Measurements from ENCODE around the gene LYPD8. TPM values are rescaled to one million over a fixed set of nuclear protein-coding genes. Genes with fewer than 3 reads are reported as not detected.

Gene LYPD8
- total and polyA plus RNA-seq, 2 donors from 2014 or later, result 0.92 to 3.2 TPM

DNA sequence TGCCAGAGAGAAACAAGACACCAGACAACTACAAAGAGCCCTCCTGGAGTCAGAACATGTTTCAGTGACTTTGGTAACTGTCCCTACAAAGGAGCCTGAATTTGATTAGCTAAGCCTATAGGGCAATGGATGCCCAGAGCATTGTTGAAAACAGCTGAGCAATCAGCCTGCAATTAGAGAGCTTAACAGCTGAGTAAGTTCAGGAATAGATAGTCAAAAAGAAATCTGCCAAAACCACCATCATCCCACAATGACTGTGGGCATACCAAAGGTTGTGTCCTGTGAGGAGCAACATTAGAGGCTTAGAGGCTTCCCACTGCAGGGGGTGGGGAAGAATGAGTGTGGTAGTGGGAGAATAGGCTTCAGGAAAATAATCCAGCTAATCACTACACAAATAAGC, 38.0 kb upstream of the LYPD8 start:
- intact Hi-C loops (cut with DNase I), result no loop called here
- Histone ChIP-seq H3K4me1 (ENCODE audit: control insufficient read depth in 2 of 3, insufficient read depth in 2 of 3, low read depth in 1 of 3, low read length in 3 of 3) (no peaks in the 10 kb centered on the region), H3K4me3 (ENCODE audit: low read length in 3 of 3) (no peak overlapping the region), H3K9me3 (ENCODE audit: control insufficient read depth in 2 of 3, insufficient read depth in 1 of 3, low read length in 3 of 3) (no peaks in the 10 kb centered on the region), H3K27me3 (ENCODE audit: control insufficient read depth, insufficient read depth, low read length) (no peaks in the 10 kb centered on the region), H3K36me3 (ENCODE audit: control insufficient read depth in 2 of 3, insufficient read depth in 3 of 3, low read length in 3 of 3) (no peaks in the 10 kb centered on the region), H3K9ac (ENCODE audit: low read length in 3 of 3) (no peak overlapping the region), H3K27ac (ENCODE audit: low read depth in 2 of 2, low read length in 2 of 2) (no peak overlapping the region)
- DNase-seq (no peak), FAIRE-seq (no peak)
- TF ChIP-seq, protein P1, sequence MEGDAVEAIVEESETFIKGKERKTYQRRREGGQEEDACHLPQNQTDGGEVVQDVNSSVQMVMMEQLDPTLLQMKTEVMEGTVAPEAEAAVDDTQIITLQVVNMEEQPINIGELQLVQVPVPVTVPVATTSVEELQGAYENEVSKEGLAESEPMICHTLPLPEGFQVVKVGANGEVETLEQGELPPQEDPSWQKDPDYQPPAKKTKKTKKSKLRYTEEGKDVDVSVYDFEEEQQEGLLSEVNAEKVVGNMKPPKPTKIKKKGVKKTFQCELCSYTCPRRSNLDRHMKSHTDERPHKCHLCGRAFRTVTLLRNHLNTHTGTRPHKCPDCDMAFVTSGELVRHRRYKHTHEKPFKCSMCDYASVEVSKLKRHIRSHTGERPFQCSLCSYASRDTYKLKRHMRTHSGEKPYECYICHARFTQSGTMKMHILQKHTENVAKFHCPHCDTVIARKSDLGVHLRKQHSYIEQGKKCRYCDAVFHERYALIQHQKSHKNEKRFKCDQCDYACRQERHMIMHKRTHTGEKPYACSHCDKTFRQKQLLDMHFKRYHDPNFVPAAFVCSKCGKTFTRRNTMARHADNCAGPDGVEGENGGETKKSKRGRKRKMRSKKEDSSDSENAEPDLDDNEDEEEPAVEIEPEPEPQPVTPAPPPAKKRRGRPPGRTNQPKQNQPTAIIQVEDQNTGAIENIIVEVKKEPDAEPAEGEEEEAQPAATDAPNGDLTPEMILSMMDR (IDR thresholded peaks at IDR 0.05; ENCODE audit: borderline replicate concordance, extremely low read depth, insufficient read depth), result no peak

DNA sequence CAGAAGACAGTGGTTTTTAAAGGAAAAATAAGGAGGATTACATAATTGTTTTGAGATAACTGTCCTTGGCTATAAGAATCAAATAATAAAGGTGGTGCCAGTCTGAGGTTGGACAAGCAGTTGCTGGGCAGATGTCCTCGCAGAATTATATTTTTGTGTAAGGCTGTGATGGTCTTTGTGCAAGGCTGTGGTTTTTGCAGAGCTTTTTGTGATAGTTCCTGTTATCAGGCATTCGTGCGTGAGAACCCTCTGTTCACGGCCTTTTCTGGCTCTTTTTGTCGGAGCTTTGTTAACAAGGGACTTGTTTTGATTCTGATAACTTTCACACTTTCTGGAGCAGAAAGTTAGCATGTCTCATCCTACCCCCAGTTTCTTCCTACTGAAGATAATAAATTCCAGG, 36.8 kb upstream of the LYPD8 start:
- TF ChIP-seq, protein P1 (IDR thresholded peaks at IDR 0.05; ENCODE audit: borderline replicate concordance, extremely low read depth, insufficient read depth), result no peak

DNA sequence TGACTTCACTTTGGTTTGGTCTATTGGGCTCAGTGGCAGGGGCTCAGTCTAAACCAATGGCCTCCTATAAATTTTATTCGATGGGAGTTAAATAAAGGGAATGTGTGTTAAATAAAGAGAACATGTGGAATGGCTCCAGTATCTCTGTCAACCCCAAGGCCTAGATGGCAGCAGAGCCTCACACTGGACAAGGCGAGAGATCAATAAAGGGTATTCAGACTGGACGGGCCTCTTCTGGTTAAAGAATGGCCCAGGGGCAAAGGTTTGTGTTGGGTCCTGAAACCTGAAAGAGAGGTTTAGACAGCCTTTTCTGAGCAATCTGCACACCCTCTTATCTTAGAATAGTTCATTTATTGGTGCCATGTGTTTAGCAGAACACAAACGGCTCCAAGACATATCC, 35.5 kb upstream of the LYPD8 start:
- no peak for FAIRE-seq

More for the DNA sequence above, 36.8 kb upstream of the LYPD8 start:
- Histone ChIP-seq H3K27ac (ENCODE audit: low read depth in 2 of 2, low read length in 2 of 2) (no peak overlapping the region), H3K4me1 (ENCODE audit: control insufficient read depth in 2 of 3, insufficient read depth in 2 of 3, low read depth in 1 of 3, low read length in 3 of 3) (no peaks in the 10 kb centered on the region), H3K9me3 (ENCODE audit: control insufficient read depth in 2 of 3, insufficient read depth in 1 of 3, low read length in 3 of 3) (no peaks in the 10 kb centered on the region), H3K36me3 (ENCODE audit: control insufficient read depth in 2 of 3, insufficient read depth in 3 of 3, low read length in 3 of 3) (no peaks in the 10 kb centered on the region), H3K4me3 (ENCODE audit: low read length in 3 of 3) (no peak overlapping the region), H3K9ac (ENCODE audit: low read length in 3 of 3) (no peak overlapping the region), H3K27me3 (ENCODE audit: control insufficient read depth, insufficient read depth, low read length) (no peaks in the 10 kb centered on the region)
- intact Hi-C loops (cut with DNase I), result no loop called here
- no peak for DNase-seq
- FAIRE-seq, result no peak

More for the DNA sequence above, 35.5 kb upstream of the LYPD8 start:
- Histone ChIP-seq H3K36me3 (ENCODE audit: control insufficient read depth in 2 of 3, insufficient read depth in 3 of 3, low read length in 3 of 3) (no peaks in the 10 kb centered on the region), H3K9ac (ENCODE audit: low read length in 3 of 3) (no peak overlapping the region), H3K27me3 (ENCODE audit: control insufficient read depth, insufficient read depth, low read length) (no peaks in the 10 kb centered on the region), H3K9me3 (ENCODE audit: control insufficient read depth in 2 of 3, insufficient read depth in 1 of 3, low read length in 3 of 3) (no peaks in the 10 kb centered on the region), H3K27ac (ENCODE audit: low read depth in 2 of 2, low read length in 2 of 2) (no peak overlapping the region), H3K4me3 (ENCODE audit: low read length in 3 of 3) (no peak overlapping the region), H3K4me1 (ENCODE audit: control insufficient read depth in 2 of 3, insufficient read depth in 2 of 3, low read depth in 1 of 3, low read length in 3 of 3) (no peaks in the 10 kb centered on the region)
- TF ChIP-seq, protein P1 (IDR thresholded peaks at IDR 0.05; ENCODE audit: borderline replicate concordance, extremely low read depth, insufficient read depth), result no peak
- intact Hi-C loops (cut with DNase I), result no loop called here
- no peak for DNase-seq

All from kidney (tissue), 14 donors.